Measurements from ENCODE around the gene SRGAP3.

Gene SRGAP3

GRCh38 chr3:9173445-9173844 is 76.0 kb downstream of the SRGAP3 start:
- H3K4me3 ChIP-seq (ENCODE audit: low read length): no peak overlapping the region
- no peak for TF ChIP-seq ZNF274 (IDR thresholded peaks at IDR 0.05; ENCODE audit: low read depth, low read length)

GRCh38 chr3:9172851-9173321 is 76.6 kb downstream of the SRGAP3 start:
- no peak for TF ChIP-seq ZNF274 (IDR thresholded peaks at IDR 0.05; ENCODE audit: low read depth, low read length)

GRCh38 chr3:9170851-9171160 is 78.6 kb downstream of the SRGAP3 start:
- TF ChIP-seq ZNF274 (IDR thresholded peaks at IDR 0.05; ENCODE audit: low read depth, low read length): no peak
- no peak overlapping the region for H3K4me3 ChIP-seq (ENCODE audit: low read length)

More at GRCh38 chr3:9172851-9173321, 76.6 kb downstream of the SRGAP3 start:
- no peak overlapping the region for H3K4me3 ChIP-seq (ENCODE audit: low read length)

- no peak overlapping the region for H3K4me3 ChIP-seq (ENCODE audit: low read length)
- TF ChIP-seq ZNF274 (IDR thresholded peaks at IDR 0.05; ENCODE audit: low read depth, low read length): no peak
Observed at GRCh38 chr3:9169956-9170850, 79.2 kb downstream of the SRGAP3 start.

- no peak for TF ChIP-seq ZNF274 (IDR thresholded peaks at IDR 0.05; ENCODE audit: low read depth, low read length)
- H3K4me3 ChIP-seq (ENCODE audit: low read length): no peak overlapping the region
Observed at GRCh38 chr3:9169326-9169725, 80.1 kb downstream of the SRGAP3 start.

- H3K4me3 ChIP-seq (ENCODE audit: low read length): no peak overlapping the region
- no peak for TF ChIP-seq ZNF274 (IDR thresholded peaks at IDR 0.05; ENCODE audit: low read depth, low read length)
Observed at GRCh38 chr3:9168241-9168741, 81.2 kb downstream of the SRGAP3 start.

- no peak for TF ChIP-seq ZNF274 (IDR thresholded peaks at IDR 0.05; ENCODE audit: low read depth, low read length)
- no peak overlapping the region for H3K4me3 ChIP-seq (ENCODE audit: low read length)
Observed at GRCh38 chr3:9167222-9167621, 82.2 kb downstream of the SRGAP3 start.

GRCh38 chr3:9165421-9165820 is 84.0 kb downstream of the SRGAP3 start:
- no peak overlapping the region for H3K4me3 ChIP-seq (ENCODE audit: low read length)
- no peak for TF ChIP-seq ZNF274 (IDR thresholded peaks at IDR 0.05; ENCODE audit: low read depth, low read length)

- no peak for TF ChIP-seq ZNF274 (IDR thresholded peaks at IDR 0.05; ENCODE audit: low read depth, low read length)
- H3K4me3 ChIP-seq (ENCODE audit: low read length): no peak overlapping the region
Observed at GRCh38 chr3:9163289-9163688, 86.2 kb downstream of the SRGAP3 start.

- no peak for TF ChIP-seq ZNF274 (IDR thresholded peaks at IDR 0.05; ENCODE audit: low read depth, low read length)
- H3K4me3 ChIP-seq (ENCODE audit: low read length): no peak overlapping the region
Observed at GRCh38 chr3:9161811-9162210, 87.6 kb downstream of the SRGAP3 start.

- TF ChIP-seq ZNF274 (IDR thresholded peaks at IDR 0.05; ENCODE audit: low read depth, low read length): no peak
- H3K4me3 ChIP-seq (ENCODE audit: low read length): no peak overlapping the region
Observed at GRCh38 chr3:9161298-9161697, 88.1 kb downstream of the SRGAP3 start.

GRCh38 chr3:9158865-9159630 is 90.4 kb downstream of the SRGAP3 start:
- H3K4me3 ChIP-seq (ENCODE audit: low read length): no peak overlapping the region
- TF ChIP-seq ZNF274 (IDR thresholded peaks at IDR 0.05; ENCODE audit: low read depth, low read length): no peak

GRCh38 chr3:9157651-9158362 is 91.6 kb downstream of the SRGAP3 start:
- no peak for TF ChIP-seq ZNF274 (IDR thresholded peaks at IDR 0.05; ENCODE audit: low read depth, low read length)
- H3K4me3 ChIP-seq (ENCODE audit: low read length): no peak overlapping the region

GRCh38 chr3:9156604-9157003 is 92.8 kb downstream of the SRGAP3 start:
- no peak for TF ChIP-seq ZNF274 (IDR thresholded peaks at IDR 0.05; ENCODE audit: low read depth, low read length)
- H3K4me3 ChIP-seq (ENCODE audit: low read length): no peak overlapping the region
